Hypothalamus (tissue), 51 donors: ENCODE data around the gene ARPIN.
A peak's percentile ranks its signal among the peaks of the same experiment; 100 is the strongest.
"Not testable (repeated sequence)": the region's sequence is repeated elsewhere in the genome, so short reads cannot be mapped to it uniquely, and the experiment has no call there.

ENCODE experiments used
- DNase-seq, 51 donors: peaks; one replicate each; lab custom pipeline; 2025; lab: John Stamatoyannopoulos, UW

ARPIN gene

GRCh38 chr15:89883518-89883917 is 29.2 kb downstream of the ARPIN start:
- DNase-seq, result no peak

GRCh38 chr15:89880727-89881126 is 32.0 kb downstream of the ARPIN start:
- DNase-seq, result no peak

GRCh38 chr15:89878323-89878722 is 34.4 kb downstream of the ARPIN start:
- DNase-seq, result no peak

GRCh38 chr15:89877083-89877425 is 35.7 kb downstream of the ARPIN start:
- DNase-seq, result no peak

GRCh38 chr15:89876396-89877082 is 36.2 kb downstream of the ARPIN start:
- no peak for DNase-seq

- peak in 1 of 51 donors; percentile 2 for DNase-seq
These were observed 37.0 kb downstream of the ARPIN start for GRCh38 chr15:89875741-89876140.

GRCh38 chr15:89874926-89875564 is 37.7 kb downstream of the ARPIN start:
- DNase-seq, result peak in 48 of 51 donors; percentile 4 to 84 (median 54)

- DNase-seq, result no peak
These were observed 42.0 kb downstream of the ARPIN start for GRCh38 chr15:89870688-89871288.

- no peak for DNase-seq
These were observed 42.7 kb downstream of the ARPIN start for GRCh38 chr15:89870006-89870405.

GRCh38 chr15:89869490-89869889 is 43.3 kb downstream of the ARPIN start:
- not testable (repeated sequence) for DNase-seq

- DNase-seq, result no peak
These were observed 47.6 kb downstream of the ARPIN start for GRCh38 chr15:89864958-89865739.

GRCh38 chr15:89863918-89864317 is 48.8 kb downstream of the ARPIN start:
- DNase-seq, result no peak

GRCh38 chr15:89860891-89861290 is 51.9 kb downstream of the ARPIN start:
- no peak for DNase-seq

- DNase-seq, result no peak
These were observed 52.3 kb downstream of the ARPIN start for GRCh38 chr15:89860431-89860830.

- no peak for DNase-seq
These were observed 53.9 kb downstream of the ARPIN start for GRCh38 chr15:89858661-89859458.

- no peak for DNase-seq
These were observed 55.1 kb downstream of the ARPIN start for GRCh38 chr15:89857673-89858072.

- no peak for DNase-seq
These were observed 56.8 kb downstream of the ARPIN start for GRCh38 chr15:89855948-89856347.

- not testable (repeated sequence) for DNase-seq
These were observed 57.9 kb downstream of the ARPIN start for GRCh38 chr15:89854863-89855262.

- DNase-seq, result no peak
These were observed 60.3 kb downstream of the ARPIN start for GRCh38 chr15:89852342-89852995.
